Common myeloid progenitor, CD34-positive (primary cell): ENCODE measurements around the gene OGFR.
"Not testable (repeated sequence)": the region's sequence is repeated elsewhere in the genome, so short reads cannot be mapped to it uniquely, and the experiment has no call there.

Experiments
- CTCF ChIA-PET: fragments of 350-600 bp; sonication (Branson Sonifier 250); formaldehyde crosslinking; loops from one replicate; lab custom pipeline; 2021; ENCODE audit warnings: antibody characterized with exemption; lab: Charles Lee
- POLR2A ChIA-PET: fragments of 350-600 bp; sonication (Branson Sonifier 250); formaldehyde crosslinking; loops from one replicate; lab custom pipeline; 2021; ENCODE audit warnings: antibody characterized with exemption; lab: Charles Lee
- DNase-seq, 3 donors: peaks; one replicate each; pipeline versions ENCODE4 v3.0.0 to v3.0.0-alpha.2; 2013
- H3K27ac ChIP-seq, 2 experiments: 1 replicate in 1 of 2; 2 replicates in 1 of 2; pipeline ENCODE4 v1.7.0; 2013; ENCODE audit warnings: inconsistent platforms in 2 of 2, low read length in 2 of 2, mild to moderate bottlenecking in 2 of 2, low read depth in 1 of 2, moderate library complexity in 1 of 2; ENCODE audit not compliant: severe bottlenecking in 2 of 2, insufficient read depth in 1 of 2, poor library complexity in 1 of 2
- H3K27me3 ChIP-seq, 5 experiments: replicated peaks in 2 of 5; 1 replicate in 3 of 5; 2 replicates in 2 of 5; pipeline versions ENCODE4 v1.6.1 to v1.7.0; 2013; ENCODE audit warnings: low read length in 4 of 5, mild to moderate bottlenecking in 2 of 5, moderate library complexity in 2 of 5, inconsistent platforms in 1 of 5; ENCODE audit not compliant: insufficient read depth in 5 of 5, control insufficient read depth in 4 of 5
- H3K36me3 ChIP-seq, 4 experiments: 1 replicate in 2 of 4; 2 replicates in 2 of 4; pipeline versions ENCODE4 v1.6.1 to v1.7.0; 2013; ENCODE audit warnings: low read length in 3 of 4, control low read depth in 1 of 4, mild to moderate bottlenecking in 1 of 4; ENCODE audit not compliant: control insufficient read depth in 4 of 4, insufficient read depth in 4 of 4
- H3K4me1 ChIP-seq, 4 experiments: 1 replicate in 3 of 4; 2 replicates in 1 of 4; pipeline versions ENCODE4 v1.6.1 to v1.7.1; 2013; ENCODE audit warnings: low read length in 3 of 4, mild to moderate bottlenecking in 3 of 4, control low read depth in 1 of 4, inconsistent platforms in 1 of 4, moderate library complexity in 1 of 4; ENCODE audit not compliant: control insufficient read depth in 4 of 4, insufficient read depth in 4 of 4; ENCODE audit errors: control extremely low read depth in 1 of 4
- H3K4me3 ChIP-seq, 7 experiments: 1 replicate in 4 of 7; 2 replicates in 3 of 7; pipeline versions ENCODE4 v1.5.1 to v1.7.0; 2013; ENCODE audit warnings: mild to moderate bottlenecking in 7 of 7, low read length in 6 of 7, moderate library complexity in 6 of 7, inconsistent platforms in 2 of 7, low read depth in 2 of 7, control low read depth in 1 of 7; ENCODE audit not compliant: insufficient read depth in 4 of 7, control insufficient read depth in 1 of 7; ENCODE audit errors: extremely low read depth in 1 of 7
- H3K9me3 ChIP-seq, 5 experiments: 1 replicate in 4 of 5; 2 replicates in 1 of 5; pipeline versions ENCODE4 v1.6.1 to v1.7.1; 2013; ENCODE audit warnings: low read length in 4 of 5, mild to moderate bottlenecking in 2 of 5, inconsistent platforms in 1 of 5, low read depth in 1 of 5, moderate library complexity in 1 of 5; ENCODE audit not compliant: control insufficient read depth in 4 of 5, insufficient read depth in 2 of 5; ENCODE audit errors: control extremely low read depth in 1 of 5
- WGBS: methylation state at CpG from one replicate; pipeline ENCODE4 v1.1.5; 2013; ENCODE audit not compliant: insufficient coverage; 5-methylcytosine and 5-hydroxymethylcytosine counted together

The OGFR gene

GRCh38 chr20:62848917-62849316 lies 44.3 kb downstream of the OGFR start:
- H3K27ac ChIP-seq, H3K4me1 ChIP-seq, H3K9me3 ChIP-seq, H3K27me3 ChIP-seq, POLR2A ChIA-PET, DNase-seq, H3K4me3 ChIP-seq: not testable (repeated sequence)
- WGBS = 100% methylated on average over 6 of the region's 7 CpGs
- CTCF ChIA-PET = interaction anchor here (0.9 to 2.3 kb wide), 5 partner anchors 8 to 39 kb away, joined by 3 to 8 read pairs (median 4); no protein-coding TSS in a partner anchor
- H3K36me3 ChIP-seq = peaks cover 2 to 17% (median 11%) of the 10 kb centered on the region in 4 experiments

- no peak overlapping the region for H3K27ac ChIP-seq
- ChIA-PET CTCF (interaction anchor here (1.2 to 2.3 kb wide), 4 partner anchors 7 to 27 kb away, joined by 3 to 8 read pairs (median 4); no protein-coding TSS in a partner anchor), POLR2A (no interaction called here)
- peaks cover 2 to 22% (median 13%) of the 10 kb centered on the region in 4 experiments for H3K36me3 ChIP-seq
- no peak for DNase-seq
- H3K4me1 ChIP-seq = no peaks in the 10 kb centered on the region
- H3K27me3 ChIP-seq = no peaks in the 10 kb centered on the region
- H3K9me3 ChIP-seq = no peaks in the 10 kb centered on the region
- no peak overlapping the region for H3K4me3 ChIP-seq
Measured at GRCh38 chr20:62849431-62849830, 44.8 kb downstream of the OGFR start.

GRCh38 chr20:62850333-62850974 lies 45.8 kb downstream of the OGFR start:
- DNase-seq = no peak
- Histone ChIP-seq H3K4me1 (no peaks in the 10 kb centered on the region), H3K27me3 (no peaks in the 10 kb centered on the region), H3K4me3 (no peak overlapping the region), H3K9me3 (no peaks in the 10 kb centered on the region), H3K27ac (no peak overlapping the region), H3K36me3 (peaks cover 2 to 24% (median 17%) of the 10 kb centered on the region in 4 experiments)
- ChIA-PET POLR2A (no interaction called here), CTCF (interaction anchor here (1.2 to 2.3 kb wide), 2 partner anchors 18 to 28 kb away, joined by 4 to 8 read pairs; no protein-coding TSS in a partner anchor)
- 95% methylated on average over 18 of the region's 22 CpGs for WGBS

GRCh38 chr20:62852196-62852595 lies 47.6 kb downstream of the OGFR start:
- 90% methylated on average over 8 of the region's 8 CpGs for WGBS
- no peak overlapping the region for H3K4me3 ChIP-seq
- no peaks in the 10 kb centered on the region for H3K4me1 ChIP-seq
- H3K27ac ChIP-seq = no peak overlapping the region
- no peaks in the 10 kb centered on the region for H3K27me3 ChIP-seq
- POLR2A ChIA-PET = no interaction called here
- CTCF ChIA-PET = no interaction called here
- H3K36me3 ChIP-seq = peaks cover 5 to 30% (median 23%) of the 10 kb centered on the region in 4 experiments
- DNase-seq = no peak
- H3K9me3 ChIP-seq = no peaks in the 10 kb centered on the region

GRCh38 chr20:62852841-62853240 lies 48.2 kb downstream of the OGFR start:
- H3K9me3 ChIP-seq = no peaks in the 10 kb centered on the region
- H3K4me1 ChIP-seq = peaks cover 0 to 5% (median 0%) of the 10 kb centered on the region in 4 experiments
- ChIA-PET CTCF (no interaction called here), POLR2A (no interaction called here)
- no peak for DNase-seq
- no peaks in the 10 kb centered on the region for H3K27me3 ChIP-seq
- H3K4me3 ChIP-seq = no peak overlapping the region
- H3K36me3 ChIP-seq = peaks cover 5 to 36% (median 24%) of the 10 kb centered on the region in 4 experiments
- H3K27ac ChIP-seq = no peak overlapping the region
- 96% methylated on average over 10 of the region's 12 CpGs for WGBS

GRCh38 chr20:62853304-62853703 lies 48.7 kb downstream of the OGFR start:
- 93% methylated on average over 2 of the region's 6 CpGs for WGBS
- POLR2A ChIA-PET = not testable (repeated sequence)

GRCh38 chr20:62854121-62854520 lies 49.5 kb downstream of the OGFR start:
- no peak for DNase-seq
- Histone ChIP-seq H3K4me3 (no peak overlapping the region), H3K36me3 (peaks cover 5 to 36% (median 24%) of the 10 kb centered on the region in 4 experiments), H3K27me3 (no peaks in the 10 kb centered on the region), H3K9me3 (no peaks in the 10 kb centered on the region), H3K4me1 (peaks cover 0 to 17% (median 1%) of the 10 kb centered on the region in 4 experiments), H3K27ac (no peak overlapping the region)
- CTCF ChIA-PET = interaction anchor here (1.8 kb wide), 1 partner anchor 31 kb away, joined by 8 read pairs; no protein-coding TSS in a partner anchor
- 99% methylated on average over 13 of the region's 13 CpGs for WGBS
- POLR2A ChIA-PET = no interaction called here

More at GRCh38 chr20:62853304-62853703, 48.7 kb downstream of the OGFR start:
- CTCF ChIA-PET, H3K9me3 ChIP-seq, H3K4me3 ChIP-seq, DNase-seq, H3K27ac ChIP-seq, H3K27me3 ChIP-seq, H3K4me1 ChIP-seq: not testable (repeated sequence)
- H3K36me3 ChIP-seq = peaks cover 5 to 36% (median 24%) of the 10 kb centered on the region in 4 experiments
